ENCODE measurements around the gene STK25. TPM values are rescaled to one million over a fixed set of nuclear protein-coding genes. Genes with fewer than 3 reads are reported as not detected.

STK25 gene
- total RNA-seq, 1 donor = 227 TPM

- Histone ChIP-seq H3K4me2 (ENCODE audit: insufficient read depth, low read length) (no peak overlapping the region), H3K79me2 (ENCODE audit: insufficient read depth, low read length) (no peaks in the 10 kb centered on the region), H3K36me3 (ENCODE audit: insufficient read depth, low read length) (no peaks in the 10 kb centered on the region), H3K9me3 (ENCODE audit: low read depth, low read length) (no peaks in the 10 kb centered on the region), H3K27ac (ENCODE audit: low read depth, low read length) (no peak overlapping the region), H3K27me3 (ENCODE audit: insufficient read depth, low read length) (peaks cover 5% of the 10 kb centered on the region), H2AFZ (ENCODE audit: low read length) (no peak overlapping the region), H3K4me1 (ENCODE audit: insufficient read depth, low read length) (peaks cover 21% of the 10 kb centered on the region), H4K20me1 (ENCODE audit: insufficient read depth, low read length) (no peaks in the 10 kb centered on the region), H3K4me3 (ENCODE audit: insufficient read depth, low read length) (no peak overlapping the region)
- TF ChIP-seq CTCF (IDR thresholded peaks at IDR 0.05; ENCODE audit: extremely low read depth, low read depth, low read length) = no peak
- peak; percentile 51 for DNase-seq (ENCODE audit: insufficient read length, low spot score, missing footprints)
Measured at GRCh38 chr2:241539616-241540374, 31.4 kb upstream of the STK25 start.

GRCh38 chr2:241538838-241539615 lies 30.6 kb upstream of the STK25 start:
- no peak overlapping the region for H3K4me3 ChIP-seq (ENCODE audit: insufficient read depth, low read length)
- H4K20me1 ChIP-seq (ENCODE audit: insufficient read depth, low read length) = no peaks in the 10 kb centered on the region
- H2AFZ ChIP-seq (ENCODE audit: low read length) = no peak overlapping the region
- DNase-seq (ENCODE audit: insufficient read length, low spot score, missing footprints) = peak; percentile 86
- H3K4me2 ChIP-seq (ENCODE audit: insufficient read depth, low read length) = no peak overlapping the region
- H3K4me1 ChIP-seq (ENCODE audit: insufficient read depth, low read length) = peaks cover 13% of the 10 kb centered on the region
- no peaks in the 10 kb centered on the region for H3K79me2 ChIP-seq (ENCODE audit: insufficient read depth, low read length)
- peaks cover 5% of the 10 kb centered on the region for H3K27me3 ChIP-seq (ENCODE audit: insufficient read depth, low read length)
- no peak overlapping the region for H3K27ac ChIP-seq (ENCODE audit: low read depth, low read length)
- no peaks in the 10 kb centered on the region for H3K9me3 ChIP-seq (ENCODE audit: low read depth, low read length)
- H3K36me3 ChIP-seq (ENCODE audit: insufficient read depth, low read length) = no peaks in the 10 kb centered on the region
- no peak for TF ChIP-seq CTCF (IDR thresholded peaks at IDR 0.05; ENCODE audit: extremely low read depth, low read depth, low read length)

GRCh38 chr2:241535871-241536655 lies 27.7 kb upstream of the STK25 start:
- Histone ChIP-seq H3K4me3 (ENCODE audit: insufficient read depth, low read length) (no peak overlapping the region), H3K79me2 (ENCODE audit: insufficient read depth, low read length) (no peaks in the 10 kb centered on the region), H3K27ac (ENCODE audit: low read depth, low read length) (no peak overlapping the region), H3K27me3 (ENCODE audit: insufficient read depth, low read length) (peaks cover 1% of the 10 kb centered on the region), H3K4me1 (ENCODE audit: insufficient read depth, low read length) (peaks cover 3% of the 10 kb centered on the region), H4K20me1 (ENCODE audit: insufficient read depth, low read length) (no peaks in the 10 kb centered on the region), H3K9me3 (ENCODE audit: low read depth, low read length) (no peaks in the 10 kb centered on the region), H3K4me2 (ENCODE audit: insufficient read depth, low read length) (no peak overlapping the region), H3K36me3 (ENCODE audit: insufficient read depth, low read length) (no peaks in the 10 kb centered on the region), H2AFZ (ENCODE audit: low read length) (no peak overlapping the region)
- TF ChIP-seq CTCF (IDR thresholded peaks at IDR 0.05; ENCODE audit: extremely low read depth, low read depth, low read length) = no peak
- peak; percentile 66 for DNase-seq (ENCODE audit: insufficient read length, low spot score, missing footprints)

Data from osteoblast (primary cell).